Inflammatory macrophage treated with lipopolysaccharide for 4 hours (primary cell): ENCODE measurements around the gene STK10.
A peak's percentile ranks its signal among the peaks of the same experiment; 100 is the strongest.

Experiments used
- DNase-seq: peaks from one replicate; pipeline ENCODE4 v3.0.0-alpha.2; 2020

The STK10 gene

GRCh38 chr5:172082180-172082579, 105.8 kb downstream of the STK10 start:
- no peak for DNase-seq

GRCh38 chr5:172079876-172080275, 108.1 kb downstream of the STK10 start:
- DNase-seq, result no peak

DNA sequence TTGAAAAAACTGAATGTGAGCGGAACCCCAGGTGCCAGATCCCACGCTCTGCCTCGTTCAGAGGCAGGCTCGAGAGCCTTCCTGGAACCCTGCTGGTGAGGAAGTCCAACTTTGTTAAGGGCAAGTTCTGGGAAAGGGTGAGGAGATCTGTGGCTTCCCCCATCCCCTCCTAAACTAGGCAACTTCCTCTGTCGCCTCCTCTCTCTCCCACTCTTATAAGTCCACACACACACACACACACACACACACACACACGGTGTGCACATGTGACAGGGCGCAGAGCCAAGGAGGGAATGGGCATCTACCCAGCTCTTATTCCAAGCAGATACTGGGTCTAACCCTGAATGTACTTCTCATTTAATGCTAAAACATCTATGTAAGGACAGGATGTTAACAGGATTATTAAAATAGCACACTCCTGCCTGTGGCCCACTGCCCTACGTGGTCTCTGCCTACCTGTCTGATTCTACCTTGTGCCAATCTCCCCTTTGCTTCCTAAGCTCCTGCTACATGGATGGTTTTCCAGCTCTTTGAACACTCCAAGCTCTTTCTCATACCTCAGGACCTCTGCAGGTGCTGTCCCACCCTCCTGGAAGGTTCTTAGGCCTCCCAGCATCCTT, 109.2 kb downstream of the STK10 start:
- DNase-seq, result peak; percentile 71

GRCh38 chr5:172077664-172078425, 110.2 kb downstream of the STK10 start:
- DNase-seq, result no peak

DNA sequence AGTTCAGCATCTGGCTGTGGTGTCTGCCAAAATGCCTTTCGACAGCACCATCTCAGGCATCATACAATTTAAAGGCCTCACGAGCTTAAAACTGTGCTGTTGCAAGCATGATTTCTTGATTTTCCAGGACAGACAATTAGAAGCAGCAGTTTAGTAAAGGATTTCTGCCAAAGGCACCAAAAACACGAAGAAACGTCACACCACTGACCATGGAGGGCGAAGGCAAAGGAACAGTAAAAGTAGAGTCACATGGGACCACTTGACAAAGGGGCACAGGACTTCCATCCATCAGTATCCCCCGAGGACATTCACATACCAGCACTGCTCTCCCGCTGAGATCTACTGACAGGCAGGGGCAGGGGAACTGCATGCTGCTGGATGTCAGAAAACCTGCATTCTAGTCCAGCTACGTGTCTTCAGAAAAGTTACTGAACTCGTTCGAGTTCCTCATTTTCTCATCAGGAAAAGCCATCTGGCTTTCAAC, 111.2 kb downstream of the STK10 start:
- DNase-seq, result no peak

DNA sequence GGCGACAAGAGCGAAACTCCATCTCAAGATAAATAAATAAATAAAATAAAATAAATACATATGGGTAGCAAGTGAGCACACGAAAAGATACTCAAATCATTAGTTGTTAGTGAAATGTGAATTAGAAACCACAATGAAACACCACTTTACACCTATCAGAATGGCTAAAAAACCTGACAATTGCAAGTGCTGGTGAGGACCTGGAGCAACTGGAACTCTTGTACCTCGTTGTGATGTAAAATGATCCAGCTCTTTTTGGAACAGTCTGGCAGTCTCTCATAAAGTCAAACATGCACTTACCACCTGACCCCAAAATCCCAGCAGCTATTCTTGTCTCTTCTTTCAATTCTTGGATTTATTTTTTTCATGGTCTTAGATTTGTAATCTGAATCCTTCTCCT, 112.4 kb downstream of the STK10 start:
- no peak for DNase-seq

DNA sequence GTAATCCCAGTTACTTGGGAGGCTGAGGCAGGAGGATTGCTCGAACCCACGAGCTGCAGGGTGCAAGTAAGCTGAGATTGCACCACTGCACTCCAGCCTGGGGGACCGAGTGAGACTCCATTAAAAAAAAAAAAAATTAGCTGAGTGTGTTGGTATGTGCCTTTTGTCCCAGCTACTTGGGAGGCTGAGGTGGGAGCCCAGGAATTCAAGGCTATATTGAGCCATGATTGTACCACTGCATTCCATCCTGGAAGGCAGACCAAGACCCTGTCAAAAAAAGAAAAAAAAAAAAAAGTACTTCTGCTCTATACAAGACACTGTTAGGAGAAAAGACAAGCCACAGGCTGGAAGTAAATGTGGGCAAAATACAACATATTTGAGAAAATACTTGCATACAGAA, 113.1 kb downstream of the STK10 start:
- DNase-seq, result no peak

DNA sequence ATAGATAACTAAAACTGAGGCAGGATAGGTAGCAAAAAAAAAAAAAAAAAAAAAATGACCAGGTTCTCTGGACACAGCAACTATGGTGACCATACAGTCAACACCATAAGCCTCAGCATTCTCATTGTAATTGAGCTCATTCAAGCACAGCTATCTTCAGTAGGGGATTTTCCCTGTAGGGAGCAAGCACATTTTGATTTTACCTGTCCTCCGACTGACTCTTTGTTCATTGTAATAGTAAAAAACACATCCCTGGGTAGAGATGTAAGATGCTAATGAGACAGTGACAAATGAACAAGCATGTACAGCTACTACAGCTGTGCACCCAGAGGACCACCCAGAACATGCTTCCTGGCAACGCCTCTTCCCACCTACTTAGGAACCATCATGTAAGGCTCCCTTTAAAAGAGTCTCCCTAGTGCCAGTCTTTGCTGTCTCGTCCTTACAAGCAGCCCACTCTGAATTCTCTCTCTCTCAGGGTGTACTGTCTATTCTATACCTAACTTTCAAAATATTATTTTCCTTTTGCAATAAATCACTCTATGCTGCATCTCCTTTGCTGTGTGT, 116.6 kb downstream of the STK10 start:
- no peak for DNase-seq

GRCh38 chr5:172065431-172066065, 122.5 kb downstream of the STK10 start:
- no peak for DNase-seq

DNA sequence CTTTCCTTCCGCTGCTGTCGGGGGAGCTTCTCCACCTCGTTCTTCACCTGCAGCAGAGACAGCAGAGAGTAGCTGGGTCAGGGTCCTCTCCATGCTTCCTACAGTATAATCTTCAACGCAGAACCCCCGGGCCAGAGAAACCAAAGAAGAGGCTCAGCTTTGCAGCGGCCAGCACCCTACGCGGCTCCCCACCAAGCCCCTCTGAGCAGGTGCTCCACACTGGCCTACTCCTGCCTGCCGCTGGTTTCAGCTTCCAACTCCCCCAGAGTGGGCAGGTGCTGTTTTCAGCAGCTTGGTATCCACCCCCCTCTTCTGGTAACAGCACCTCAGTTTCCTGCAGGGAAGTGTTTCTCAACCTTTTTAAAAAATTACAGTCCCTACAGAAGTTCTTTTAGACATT, 123.3 kb downstream of the STK10 start:
- DNase-seq, result no peak

GRCh38 chr5:172064358-172064757, 123.7 kb downstream of the STK10 start:
- DNase-seq, result no peak

DNA sequence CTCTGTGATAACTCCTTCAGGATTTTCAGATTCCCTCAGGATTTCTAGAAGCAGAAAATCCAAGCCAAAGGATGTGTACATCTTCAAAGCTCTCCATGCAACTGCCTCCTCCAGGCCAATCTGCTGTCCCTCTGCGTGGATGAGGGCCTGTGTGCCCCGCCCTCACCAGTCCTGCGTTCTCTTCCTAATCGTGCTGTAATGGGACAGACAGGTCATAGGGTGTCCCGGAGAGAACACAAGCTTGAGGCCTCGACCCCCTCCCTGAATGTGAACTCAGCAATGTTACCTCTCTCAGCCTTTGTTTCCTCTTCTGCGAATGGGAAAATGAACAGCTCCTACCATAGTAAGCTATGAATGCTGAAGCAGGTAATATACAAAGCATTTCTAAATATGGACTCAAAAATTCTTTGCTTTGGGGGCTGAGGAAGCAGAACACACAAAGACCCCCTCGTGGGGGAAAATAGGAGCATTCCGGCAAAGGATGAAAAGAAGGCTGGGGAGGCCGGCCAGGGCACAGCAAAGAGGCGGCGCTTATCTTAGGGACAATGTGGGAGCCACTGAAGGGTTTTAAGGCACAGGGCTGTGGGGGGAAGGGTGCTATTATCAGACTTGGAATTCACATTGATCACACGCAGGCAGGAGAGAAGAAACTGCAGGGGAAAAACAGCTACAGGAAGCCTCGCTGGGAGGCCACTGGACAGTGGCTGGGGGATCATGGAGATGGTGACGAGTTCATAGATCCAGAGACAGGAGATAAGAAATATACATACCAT, 124.4 kb downstream of the STK10 start:
- DNase-seq, result no peak

DNA sequence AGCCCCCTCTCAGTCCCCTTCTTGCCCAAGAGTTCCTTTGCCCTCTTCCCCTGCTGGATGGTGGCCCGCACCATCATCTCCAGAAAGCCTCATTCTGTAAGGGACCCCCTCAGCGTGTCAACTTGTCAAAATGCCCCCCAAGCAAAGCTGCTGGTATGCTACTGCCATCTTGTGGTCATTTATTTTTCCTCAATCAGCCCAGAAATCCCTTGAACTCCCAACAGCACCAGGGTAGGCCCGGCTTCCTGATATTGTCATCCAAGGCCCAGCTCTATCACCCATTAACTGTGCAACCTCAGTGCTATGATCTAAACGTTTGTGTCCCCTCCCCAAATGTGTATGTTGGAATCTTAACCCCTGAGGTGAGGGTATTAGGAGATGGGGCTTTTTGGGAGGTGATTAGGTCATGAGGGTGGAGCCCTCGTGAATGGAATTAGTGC, 128.3 kb downstream of the STK10 start:
- no peak for DNase-seq

- DNase-seq, result no peak
Observed at GRCh38 chr5:172058088-172058487, 129.9 kb downstream of the STK10 start.

DNA sequence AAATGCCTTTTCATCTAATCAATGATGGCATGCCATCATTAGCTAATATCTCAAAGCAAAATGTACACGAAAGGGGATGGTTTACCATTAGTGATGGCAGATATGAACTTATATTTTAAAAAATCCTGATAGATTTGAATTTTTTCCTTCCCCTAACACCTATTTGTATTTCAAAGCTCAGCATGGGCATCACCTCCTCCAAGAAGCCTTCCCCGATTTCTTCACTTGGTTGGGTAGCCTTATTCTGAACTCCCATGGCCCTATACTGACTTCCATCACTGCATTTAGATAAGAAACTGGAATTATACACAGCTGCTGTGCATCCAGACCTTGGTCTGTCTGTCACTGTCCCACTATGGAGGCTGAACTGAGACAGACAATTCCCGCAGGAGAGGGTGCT, 132.0 kb downstream of the STK10 start:
- DNase-seq, result no peak

DNA sequence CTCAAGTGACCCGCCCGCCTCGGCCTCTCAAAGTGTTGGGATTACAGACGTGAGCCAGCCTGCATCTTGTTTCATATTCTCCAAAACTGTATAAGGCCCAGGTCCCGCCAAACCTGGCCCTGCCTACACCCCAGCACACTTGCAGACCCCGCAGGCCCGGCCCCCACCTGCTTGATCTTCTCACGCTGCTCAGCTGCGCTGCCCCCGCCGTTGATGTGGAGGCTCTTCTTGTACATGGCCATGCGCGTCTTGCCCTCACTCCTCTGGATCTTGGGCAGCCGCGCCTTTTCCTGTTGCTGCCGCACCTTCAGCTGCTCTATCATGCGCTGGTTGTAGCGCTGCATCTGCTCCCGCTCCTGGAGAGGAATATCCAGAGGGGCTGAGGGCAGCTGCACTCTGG, 132.6 kb downstream of the STK10 start:
- DNase-seq, result no peak

DNA sequence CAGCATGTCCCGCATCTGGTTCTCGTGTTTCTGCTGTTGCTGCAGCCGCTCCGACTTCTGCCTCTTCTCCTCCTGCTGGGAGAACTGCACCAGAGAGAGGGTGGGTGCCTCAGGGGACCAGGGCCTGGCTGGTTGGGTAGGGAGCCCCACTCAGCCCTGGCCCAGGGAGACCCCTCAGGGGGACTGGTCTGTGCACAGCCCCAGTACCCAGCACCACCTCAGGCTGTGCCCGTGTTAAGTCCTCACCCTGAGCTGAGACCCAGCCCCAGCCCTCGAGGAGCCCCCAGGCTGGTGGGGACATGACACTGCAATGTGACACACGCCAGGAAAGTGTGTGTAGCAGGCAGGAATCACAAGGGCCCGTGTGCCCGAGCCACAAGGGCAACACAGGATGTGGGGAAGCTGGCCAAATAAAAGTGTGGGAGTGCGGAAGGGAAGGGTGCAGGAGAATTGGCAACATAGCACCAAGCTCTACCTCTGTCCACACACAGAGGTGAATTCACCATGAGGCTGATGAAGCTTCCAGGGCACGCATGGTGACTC, 133.3 kb downstream of the STK10 start:
- DNase-seq, result no peak

DNA sequence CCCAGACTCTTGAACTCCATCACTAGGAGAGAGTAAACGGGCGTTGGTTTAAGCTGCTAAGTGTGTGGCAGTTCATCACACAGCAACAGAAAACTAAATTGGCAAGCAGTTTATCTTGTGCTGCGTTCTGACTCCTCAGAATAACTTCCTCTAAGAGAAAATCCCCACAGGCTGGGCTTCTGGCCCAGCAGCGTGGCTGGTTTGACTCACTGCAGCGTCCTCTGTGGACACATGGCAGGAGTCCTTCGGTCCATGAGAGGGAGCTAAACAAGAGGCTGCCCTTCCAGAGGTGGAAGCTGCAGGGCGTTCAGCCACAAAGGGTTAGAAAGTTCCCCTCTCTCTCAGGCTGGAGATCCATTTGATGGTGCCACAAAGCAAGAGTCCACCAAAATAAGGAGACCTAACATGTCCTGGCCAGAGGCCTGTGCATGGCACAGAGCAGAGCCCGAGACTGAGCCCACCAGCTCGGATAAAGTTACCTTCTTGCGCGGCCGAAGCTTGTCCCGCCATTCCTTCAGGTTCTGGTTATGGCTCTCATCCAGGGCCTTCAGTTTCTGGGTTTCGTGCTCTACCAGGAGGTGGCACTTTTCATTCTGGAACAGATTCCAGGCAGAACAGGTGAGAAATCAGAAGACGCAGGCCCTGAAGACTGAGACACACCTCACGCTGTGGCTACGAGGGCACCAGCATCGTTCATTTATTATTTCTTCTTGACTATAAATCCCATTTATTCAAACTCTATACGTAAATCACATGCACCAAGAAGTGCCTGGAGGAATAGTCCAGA, 135.4 kb downstream of the STK10 start:
- DNase-seq, result no peak

- no peak for DNase-seq
Observed at GRCh38 chr5:172051643-172052339, 136.2 kb downstream of the STK10 start.

DNA sequence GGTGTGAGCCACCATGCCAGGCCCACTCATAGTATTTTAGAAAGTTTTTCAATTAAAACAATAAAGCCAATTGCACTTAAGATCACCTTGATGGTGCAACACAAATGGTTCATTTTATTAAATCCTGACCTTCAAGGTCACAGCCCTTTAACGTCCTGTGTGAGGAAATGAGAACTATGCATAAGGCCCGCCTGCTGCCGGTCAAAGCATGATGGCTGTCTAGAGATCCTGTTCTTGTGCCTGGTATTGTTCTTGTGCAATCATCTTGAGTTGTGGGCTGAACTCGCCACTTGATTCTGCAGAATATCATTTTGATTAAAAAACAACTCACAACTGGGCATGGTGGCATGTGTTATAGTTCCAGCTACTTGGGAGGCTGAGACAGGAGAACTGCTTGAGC, 137.9 kb downstream of the STK10 start:
- DNase-seq, result peak; percentile 46

DNA sequence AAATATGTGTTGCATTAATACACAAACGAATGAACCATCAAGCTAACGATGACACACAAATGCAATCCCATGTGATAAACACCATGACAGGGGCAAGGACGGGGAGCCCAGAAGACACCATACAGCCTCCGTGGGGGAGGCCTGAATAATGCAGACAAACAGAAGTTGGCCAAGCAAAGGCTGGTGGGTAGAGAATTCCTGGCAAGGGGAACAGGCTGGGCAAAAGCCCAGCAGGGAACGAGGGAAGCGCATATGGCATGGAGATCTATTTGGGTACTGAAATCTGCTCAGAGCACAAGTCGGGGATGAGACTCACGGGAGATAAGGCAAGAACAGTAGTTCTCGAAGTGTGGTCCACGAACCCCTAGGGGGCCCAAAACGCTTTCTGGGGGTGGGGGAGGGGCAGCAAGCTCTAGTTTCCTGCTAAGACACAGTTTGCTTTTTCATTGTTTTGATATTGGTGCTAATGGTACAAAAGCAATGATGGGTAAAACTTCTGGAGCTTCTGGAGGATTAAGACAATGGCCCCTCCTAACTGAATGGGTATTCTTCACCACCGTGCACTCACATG, 138.7 kb downstream of the STK10 start:
- DNase-seq, result no peak
